ENCODE results near the gene GFPT1. TPM values are rescaled to one million over a fixed set of nuclear protein-coding genes. Genes with fewer than 3 reads are reported as not detected.

Gene GFPT1
- total RNA-seq, 1 donor from 2014 or later: 31.6 TPM

GRCh38 chr2:69287544-69287943 lies 99.5 kb downstream of the GFPT1 start:
- ATAC-seq: no peak

- ATAC-seq: no peak
Measured at GRCh38 chr2:69285379-69285894, 101.6 kb downstream of the GFPT1 start.

GRCh38 chr2:69280796-69281412 lies 106.1 kb downstream of the GFPT1 start:
- no peak for ATAC-seq

- ATAC-seq: no peak
Measured at GRCh38 chr2:69279931-69280681, 106.9 kb downstream of the GFPT1 start.

GRCh38 chr2:69279211-69279610 lies 107.8 kb downstream of the GFPT1 start:
- ATAC-seq: no peak

- no peak for ATAC-seq
Measured at GRCh38 chr2:69278366-69278765, 108.7 kb downstream of the GFPT1 start.

- ATAC-seq: no peak
Measured at GRCh38 chr2:69275490-69275889, 111.5 kb downstream of the GFPT1 start.

- ATAC-seq: no peak
Measured at GRCh38 chr2:69272803-69273471, 114.1 kb downstream of the GFPT1 start.

GRCh38 chr2:69271831-69272257 lies 115.2 kb downstream of the GFPT1 start:
- no peak for ATAC-seq

Other genes starting within 250 kb of the GFPT1 start
- 26.6 TPM for gene NFU1, start 50.2 kb upstream of the GFPT1 start, total RNA-seq